GM06990 (cell line): Measurements from ENCODE around the gene NCF4.
A peak's percentile ranks its signal among the peaks of the same experiment; 100 is the strongest.

Experiments
- DNase-seq: peaks from one replicate; pipeline ENCODE4 v3.0.0-alpha.2; 2011; ENCODE audit not compliant: insufficient read length; ENCODE audit errors: extremely low read depth
- H3K27me3 ChIP-seq: replicated peaks from 2 replicates; pipeline ENCODE4 v1.6.0; 2011; ENCODE audit warnings: low read length; ENCODE audit not compliant: control insufficient read depth, insufficient read depth
- H3K36me3 ChIP-seq: 2 replicates; pipeline ENCODE4 v1.5.1; 2011; ENCODE audit warnings: low read length; ENCODE audit not compliant: control insufficient read depth, insufficient read depth
- H3K4me3 ChIP-seq: replicated peaks from 2 replicates; pipeline ENCODE4 v1.5.1; 2011; ENCODE audit warnings: low read depth, mild to moderate bottlenecking, control low read depth, low read length
- TF ChIP-seq, protein P1 (sequence below): IDR thresholded peaks from 2 replicates; pipeline ENCODE4 v1.5.1; 2011; ENCODE audit warnings: low read length, control low read depth, mild to moderate bottlenecking, inconsistent platforms; ENCODE audit not compliant: insufficient read depth, poor library complexity, severe bottlenecking

NCF4 gene

DNA sequence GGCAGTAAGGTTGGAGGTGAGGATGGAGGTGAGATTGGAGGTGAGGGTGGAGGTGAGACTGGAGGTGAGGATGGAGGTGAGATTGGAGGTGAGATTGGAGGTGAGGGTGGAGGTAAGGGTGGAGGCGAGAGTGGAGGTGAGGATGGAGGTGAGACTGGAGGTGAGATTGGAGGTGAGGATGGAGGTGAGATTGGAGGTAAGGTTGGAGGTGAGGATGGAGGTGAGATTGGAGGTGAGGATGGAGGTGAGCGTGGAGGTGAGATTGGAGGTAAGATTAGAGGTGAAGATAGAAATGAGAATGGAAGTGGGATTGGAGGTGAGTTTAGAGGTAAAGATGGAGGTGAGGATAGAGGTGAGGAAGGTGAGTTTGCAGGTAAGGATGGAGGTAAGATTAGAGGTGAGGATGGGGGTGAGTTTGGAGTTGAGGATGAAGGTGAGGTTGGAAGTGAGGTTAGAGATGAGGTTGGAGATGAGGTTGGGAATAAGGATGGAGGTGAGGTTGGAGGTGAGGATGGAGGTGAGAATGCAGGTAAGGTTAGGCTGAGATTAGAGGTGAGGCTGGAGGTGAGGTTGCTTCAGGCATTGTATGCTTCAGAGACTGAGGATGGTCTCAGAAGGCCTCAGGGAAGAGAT is 12.2 kb downstream of the NCF4 start:
- TF ChIP-seq, protein P1, sequence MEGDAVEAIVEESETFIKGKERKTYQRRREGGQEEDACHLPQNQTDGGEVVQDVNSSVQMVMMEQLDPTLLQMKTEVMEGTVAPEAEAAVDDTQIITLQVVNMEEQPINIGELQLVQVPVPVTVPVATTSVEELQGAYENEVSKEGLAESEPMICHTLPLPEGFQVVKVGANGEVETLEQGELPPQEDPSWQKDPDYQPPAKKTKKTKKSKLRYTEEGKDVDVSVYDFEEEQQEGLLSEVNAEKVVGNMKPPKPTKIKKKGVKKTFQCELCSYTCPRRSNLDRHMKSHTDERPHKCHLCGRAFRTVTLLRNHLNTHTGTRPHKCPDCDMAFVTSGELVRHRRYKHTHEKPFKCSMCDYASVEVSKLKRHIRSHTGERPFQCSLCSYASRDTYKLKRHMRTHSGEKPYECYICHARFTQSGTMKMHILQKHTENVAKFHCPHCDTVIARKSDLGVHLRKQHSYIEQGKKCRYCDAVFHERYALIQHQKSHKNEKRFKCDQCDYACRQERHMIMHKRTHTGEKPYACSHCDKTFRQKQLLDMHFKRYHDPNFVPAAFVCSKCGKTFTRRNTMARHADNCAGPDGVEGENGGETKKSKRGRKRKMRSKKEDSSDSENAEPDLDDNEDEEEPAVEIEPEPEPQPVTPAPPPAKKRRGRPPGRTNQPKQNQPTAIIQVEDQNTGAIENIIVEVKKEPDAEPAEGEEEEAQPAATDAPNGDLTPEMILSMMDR, result no peak
- peaks cover 27% of the 10 kb centered on the region for H3K36me3 ChIP-seq
- no peaks in the 10 kb centered on the region for H3K27me3 ChIP-seq
- no peak for DNase-seq
- no peak overlapping the region for H3K4me3 ChIP-seq

DNA sequence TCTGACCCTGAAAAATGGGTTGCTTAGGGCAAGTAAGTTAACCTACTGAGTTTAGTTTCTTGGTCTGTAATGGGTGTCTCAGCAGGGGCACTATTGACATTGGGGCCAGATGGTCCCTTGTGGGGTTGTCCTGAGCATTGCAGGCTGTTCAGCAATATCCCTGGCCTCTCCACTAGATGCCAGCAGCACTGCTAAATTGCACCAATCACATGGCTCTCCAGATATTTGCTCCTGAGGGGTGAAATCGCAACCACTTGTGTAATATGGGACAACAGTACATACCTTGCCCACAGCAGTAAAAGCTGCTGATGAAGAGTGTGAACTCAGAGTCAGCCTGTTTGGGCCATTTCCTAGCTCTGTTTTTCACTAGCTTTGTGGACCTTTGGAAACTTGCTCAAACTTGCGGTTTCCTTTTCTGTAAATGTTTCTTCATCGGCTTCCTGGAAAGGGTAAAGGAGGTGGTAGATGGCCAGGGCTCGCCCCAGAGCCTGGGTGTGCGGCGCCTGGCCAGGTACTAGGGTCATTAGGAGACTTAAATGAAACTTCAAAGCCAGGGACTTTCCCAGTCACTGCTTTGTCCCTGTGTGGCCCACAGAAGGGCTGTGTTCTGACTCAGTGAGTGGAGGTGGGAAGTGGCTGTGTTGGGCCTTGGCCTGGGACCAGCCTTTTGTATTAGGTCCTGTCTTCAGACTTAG is 13.0 kb downstream of the NCF4 start:
- Histone ChIP-seq H3K4me3 (no peak overlapping the region), H3K27me3 (no peaks in the 10 kb centered on the region), H3K36me3 (peaks cover 26% of the 10 kb centered on the region)
- TF ChIP-seq, protein P1, result peak; percentile 57
- DNase-seq, result peak; percentile 65

DNA sequence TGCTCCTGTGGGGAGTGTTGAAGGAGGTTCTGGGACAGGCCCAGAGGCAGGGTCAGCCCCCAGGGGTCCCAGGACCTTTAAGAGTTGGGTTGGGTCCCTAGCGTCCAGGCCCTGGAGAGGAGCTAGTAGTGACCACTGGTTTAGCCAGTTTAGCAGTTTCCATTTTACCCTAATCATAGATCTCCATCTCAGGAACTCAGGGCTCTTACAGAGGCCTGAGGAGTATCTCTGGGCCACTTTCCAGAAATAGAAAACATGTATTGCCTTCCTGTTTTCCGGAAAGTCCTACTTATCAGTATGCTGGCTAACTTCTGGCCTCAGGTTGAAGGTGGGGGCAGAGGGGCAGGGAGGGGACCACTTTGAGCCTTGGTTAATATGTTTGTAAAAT is 13.5 kb downstream of the NCF4 start:
- no peak for DNase-seq
- Histone ChIP-seq H3K4me3 (no peak overlapping the region), H3K27me3 (no peaks in the 10 kb centered on the region), H3K36me3 (peaks cover 25% of the 10 kb centered on the region)
- TF ChIP-seq, protein P1, result no peak

DNA sequence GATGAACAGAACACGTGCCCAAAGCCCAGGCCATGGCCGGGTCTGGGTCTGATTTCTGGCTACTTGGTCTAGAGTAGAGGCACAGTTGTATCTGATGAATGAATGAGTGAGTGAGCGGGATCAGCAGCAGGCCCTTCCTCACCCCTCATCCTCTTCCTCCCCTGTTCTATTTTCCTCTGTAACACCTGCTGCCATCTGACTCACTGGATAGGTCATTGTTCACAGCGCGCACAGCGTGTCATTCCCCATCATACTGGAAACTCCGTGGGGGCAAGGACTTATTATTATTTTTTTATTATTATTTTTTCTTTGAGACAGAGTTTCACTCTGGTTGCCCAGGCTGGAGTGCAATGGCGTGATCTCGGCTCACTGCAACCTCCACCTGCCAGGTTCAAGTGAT is 13.9 kb downstream of the NCF4 start:
- TF ChIP-seq, protein P1, result no peak
- Histone ChIP-seq H3K27me3 (no peaks in the 10 kb centered on the region), H3K4me3 (no peak overlapping the region), H3K36me3 (peaks cover 22% of the 10 kb centered on the region)
- no peak for DNase-seq

DNA sequence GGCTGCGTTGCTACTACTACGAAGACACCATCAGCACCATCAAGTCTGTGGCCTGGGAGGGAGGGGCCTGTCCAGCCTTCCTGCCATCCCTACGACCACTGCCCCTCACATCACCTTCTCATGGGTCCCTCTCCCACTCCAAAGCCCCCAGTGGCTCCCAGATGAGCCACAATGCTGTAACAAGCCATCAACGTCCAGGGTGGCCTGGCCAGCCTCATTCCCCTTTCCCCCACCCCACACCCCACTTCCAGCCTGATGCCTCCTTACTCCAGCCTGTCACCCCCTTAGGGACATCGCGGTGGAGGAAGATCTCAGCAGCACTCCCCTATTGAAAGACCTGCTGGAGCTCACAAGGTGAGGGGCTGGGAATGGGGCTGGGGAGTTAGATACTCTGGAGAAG is 14.9 kb downstream of the NCF4 start:
- Histone ChIP-seq H3K4me3 (no peak overlapping the region), H3K36me3 (peaks cover 21% of the 10 kb centered on the region), H3K27me3 (no peaks in the 10 kb centered on the region)
- TF ChIP-seq, protein P1, result no peak
- DNase-seq, result no peak
